T-helper 1 cell treated with Interleukin-12 subunit alpha and Interleukin-12 subunit beta and Interleukin-4 antibody, amounts not matched to agents 30 ng/mL and 1 ng/mL, for 36 hours (primary cell): ENCODE data around the gene ADAMTSL1. TPM values are rescaled to one million over a fixed set of nuclear protein-coding genes. Genes with fewer than 3 reads are reported as not detected.

Experiments used
- intact Hi-C: fragments of 100-400 bp; cut with micrococcal nuclease; formaldehyde crosslinking; loops from one replicate; pipeline ENCODE4 v1.15.1; 2024
- total RNA-seq: library from RNA; stranded (reverse); gene quantifications from 2 replicates; pipeline ENCODE4 v1.2.3, GENCODE V29; 2022

The ADAMTSL1 gene
- total RNA-seq, 1 donor from 2014 or later, result not detected

GRCh38 chr9:18770131-18770908 lies 296.4 kb downstream of the ADAMTSL1 start:
- intact Hi-C loops, result no loop called here

GRCh38 chr9:18771011-18771410 lies 297.1 kb downstream of the ADAMTSL1 start:
- intact Hi-C loops, result no loop called here

- intact Hi-C loops, result no loop called here
Measured at GRCh38 chr9:18771763-18772162, 297.8 kb downstream of the ADAMTSL1 start.

GRCh38 chr9:18775241-18775640 lies 301.3 kb downstream of the ADAMTSL1 start:
- intact Hi-C loops, result no loop called here

GRCh38 chr9:18775930-18776329 lies 302.0 kb downstream of the ADAMTSL1 start:
- intact Hi-C loops, result no loop called here

- intact Hi-C loops, result no loop called here
Measured at GRCh38 chr9:18776836-18777820, 303.2 kb downstream of the ADAMTSL1 start.

- intact Hi-C loops, result no loop called here
Measured at GRCh38 chr9:18778147-18778546, 304.2 kb downstream of the ADAMTSL1 start.

- intact Hi-C loops, result no loop called here
Measured at GRCh38 chr9:18778846-18779245, 304.9 kb downstream of the ADAMTSL1 start.

GRCh38 chr9:18783909-18784308 lies 310.0 kb downstream of the ADAMTSL1 start:
- intact Hi-C loops, result no loop called here

- intact Hi-C loops, result no loop called here
Measured at GRCh38 chr9:18785604-18786003, 311.7 kb downstream of the ADAMTSL1 start.

GRCh38 chr9:18786196-18786595 lies 312.2 kb downstream of the ADAMTSL1 start:
- intact Hi-C loops, result no loop called here

- intact Hi-C loops, result no loop called here
Measured at GRCh38 chr9:18786911-18787650, 313.1 kb downstream of the ADAMTSL1 start.

GRCh38 chr9:18788256-18788655 lies 314.3 kb downstream of the ADAMTSL1 start:
- intact Hi-C loops, result no loop called here

- intact Hi-C loops, result no loop called here
Measured at GRCh38 chr9:18791074-18791473, 317.1 kb downstream of the ADAMTSL1 start.

GRCh38 chr9:18793122-18793521 lies 319.2 kb downstream of the ADAMTSL1 start:
- intact Hi-C loops, result no loop called here

- intact Hi-C loops, result no loop called here
Measured at GRCh38 chr9:18795947-18796671, 322.2 kb downstream of the ADAMTSL1 start.

GRCh38 chr9:18796696-18797270 lies 322.8 kb downstream of the ADAMTSL1 start:
- intact Hi-C loops, result no loop called here

- intact Hi-C loops, result no loop called here
Measured at GRCh38 chr9:18798106-18798505, 324.2 kb downstream of the ADAMTSL1 start.

GRCh38 chr9:18798508-18799290 lies 324.7 kb downstream of the ADAMTSL1 start:
- intact Hi-C loops, result no loop called here

- intact Hi-C loops, result no loop called here
Measured at GRCh38 chr9:18799428-18799827, 325.5 kb downstream of the ADAMTSL1 start.
